Measurements from ENCODE around the gene JMJD1C. TPM values are rescaled to one million over a fixed set of nuclear protein-coding genes. Genes with fewer than 3 reads are reported as not detected.

Gene JMJD1C
- total RNA-seq, 6 experiments from 2014 or later, result 29.6 to 53.3 (median 38.2) TPM

- intact Hi-C loops (cut with DNase I), result no loop called here
- WGBS (ENCODE audit: insufficient coverage, low coverage, low lambda C conversion rate, missing lambda C conversion rate), result 70% methylated on average over 5 of the region's 5 CpGs
- no peak overlapping the region for H3K4me3 ChIP-seq
Measured at GRCh38 chr10:63415640-63416244, 50.0 kb downstream of the JMJD1C start.

DNA sequence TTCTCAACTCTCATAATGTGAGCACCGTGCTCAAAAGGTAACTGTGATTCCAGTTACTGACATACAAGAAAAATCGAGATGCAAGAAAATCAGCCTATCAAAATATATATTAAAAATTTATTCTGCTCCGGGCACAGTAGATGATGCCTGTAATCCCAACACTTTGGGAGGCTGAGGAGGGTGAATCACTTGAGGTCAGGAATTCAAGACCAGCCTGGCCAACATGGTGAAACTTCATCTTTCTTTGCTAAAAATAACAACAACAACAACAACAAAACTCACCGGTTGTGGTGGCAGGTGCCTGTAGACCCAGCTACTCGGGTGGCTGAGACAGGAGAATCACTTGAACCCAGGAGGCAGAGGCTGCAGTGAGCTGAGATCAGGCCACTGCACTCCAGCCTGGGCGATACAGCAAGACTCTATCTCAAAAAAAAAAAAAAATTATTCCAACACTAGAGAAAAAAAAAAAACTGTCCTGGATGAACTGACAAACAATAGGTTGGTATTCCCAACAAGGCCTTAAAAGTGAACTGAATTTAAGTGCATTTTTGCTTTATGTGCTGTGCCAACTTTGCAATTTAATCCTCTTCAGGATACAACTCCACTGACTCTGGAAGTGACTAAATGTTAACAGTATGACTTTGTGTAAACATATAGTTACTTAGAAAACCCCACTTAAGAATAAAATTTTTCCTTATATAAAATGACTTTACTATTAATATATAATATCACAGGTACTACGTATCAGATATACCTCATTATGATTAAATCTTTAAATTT, 51.1 kb downstream of the JMJD1C start:
- Histone ChIP-seq H3K9me3 (no peaks in the 10 kb centered on the region), H3K36me3 (no peaks in the 10 kb centered on the region), H3K27ac (no peak overlapping the region), H3K4me1 (peaks cover 0 to 15% (median 0%) of the 10 kb centered on the region in 4 donors), H3K4me3 (no peak overlapping the region), H3K27me3 (no peaks in the 10 kb centered on the region)
- TF ChIP-seq, protein P1, sequence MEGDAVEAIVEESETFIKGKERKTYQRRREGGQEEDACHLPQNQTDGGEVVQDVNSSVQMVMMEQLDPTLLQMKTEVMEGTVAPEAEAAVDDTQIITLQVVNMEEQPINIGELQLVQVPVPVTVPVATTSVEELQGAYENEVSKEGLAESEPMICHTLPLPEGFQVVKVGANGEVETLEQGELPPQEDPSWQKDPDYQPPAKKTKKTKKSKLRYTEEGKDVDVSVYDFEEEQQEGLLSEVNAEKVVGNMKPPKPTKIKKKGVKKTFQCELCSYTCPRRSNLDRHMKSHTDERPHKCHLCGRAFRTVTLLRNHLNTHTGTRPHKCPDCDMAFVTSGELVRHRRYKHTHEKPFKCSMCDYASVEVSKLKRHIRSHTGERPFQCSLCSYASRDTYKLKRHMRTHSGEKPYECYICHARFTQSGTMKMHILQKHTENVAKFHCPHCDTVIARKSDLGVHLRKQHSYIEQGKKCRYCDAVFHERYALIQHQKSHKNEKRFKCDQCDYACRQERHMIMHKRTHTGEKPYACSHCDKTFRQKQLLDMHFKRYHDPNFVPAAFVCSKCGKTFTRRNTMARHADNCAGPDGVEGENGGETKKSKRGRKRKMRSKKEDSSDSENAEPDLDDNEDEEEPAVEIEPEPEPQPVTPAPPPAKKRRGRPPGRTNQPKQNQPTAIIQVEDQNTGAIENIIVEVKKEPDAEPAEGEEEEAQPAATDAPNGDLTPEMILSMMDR (IDR thresholded peaks at IDR 0.05), result no peak
- TF ChIP-seq POLR2A (IDR thresholded peaks at IDR 0.05), result no peak
- WGBS (ENCODE audit: insufficient coverage, low coverage, low lambda C conversion rate, missing lambda C conversion rate), result 92% methylated on average over 6 of the region's 7 CpGs
- DNase-seq, result no peak
- intact Hi-C loops (cut with DNase I), result no loop called here
- ATAC-seq, result no peak

More at GRCh38 chr10:63415640-63416244, 50.0 kb downstream of the JMJD1C start:
- H3K27ac ChIP-seq, result no peak overlapping the region
- DNase-seq, result no peak
- H3K4me1 ChIP-seq, result peaks cover 0 to 15% (median 0%) of the 10 kb centered on the region in 4 donors
- no peak for TF ChIP-seq POLR2A (IDR thresholded peaks at IDR 0.05)
- TF ChIP-seq, protein P1 (IDR thresholded peaks at IDR 0.05), result no peak
- ATAC-seq, result no peak
- no peaks in the 10 kb centered on the region for H3K27me3 ChIP-seq
- no peaks in the 10 kb centered on the region for H3K9me3 ChIP-seq
- H3K36me3 ChIP-seq, result no peaks in the 10 kb centered on the region

- DNase-seq (no peak), ATAC-seq (no peak)
- H3K4me1 ChIP-seq, result peaks cover 0 to 15% (median 0%) of the 10 kb centered on the region in 4 donors
- TF ChIP-seq POLR2A (IDR thresholded peaks at IDR 0.05), result no peak
- TF ChIP-seq, protein P1 (IDR thresholded peaks at IDR 0.05), result no peak
- H3K27me3 ChIP-seq, result no peaks in the 10 kb centered on the region
- no peaks in the 10 kb centered on the region for H3K36me3 ChIP-seq
- 79% methylated on average over 3 of the region's 3 CpGs for WGBS (ENCODE audit: insufficient coverage, low coverage, low lambda C conversion rate, missing lambda C conversion rate)
- H3K9me3 ChIP-seq, result no peaks in the 10 kb centered on the region
- no peak overlapping the region for H3K27ac ChIP-seq
- no peak overlapping the region for H3K4me3 ChIP-seq
- intact Hi-C loops (cut with DNase I), result no loop called here
Measured at GRCh38 chr10:63413429-63413828, 52.3 kb downstream of the JMJD1C start.

DNA sequence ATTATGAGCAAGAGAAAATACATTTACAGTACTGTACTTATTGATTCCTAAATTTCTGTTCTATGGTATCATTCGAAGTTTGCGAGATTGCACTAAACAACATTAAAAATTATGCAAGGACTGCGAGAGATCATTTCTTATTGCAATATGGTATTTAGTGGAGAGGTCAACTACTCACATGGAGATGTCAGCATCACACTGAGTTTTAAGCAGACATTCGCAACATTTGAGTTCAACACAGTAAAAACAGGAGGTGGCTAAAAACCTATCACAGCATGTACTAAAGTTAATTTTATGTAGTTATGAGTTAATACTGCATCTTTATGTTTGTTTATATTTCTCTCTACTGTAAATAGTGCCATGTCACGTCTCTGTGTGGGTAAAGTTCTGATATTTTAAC, 53.5 kb downstream of the JMJD1C start:
- no peak for TF ChIP-seq POLR2A (IDR thresholded peaks at IDR 0.05)
- TF ChIP-seq, protein P1 (IDR thresholded peaks at IDR 0.05), result no peak
- Histone ChIP-seq H3K4me3 (no peak overlapping the region), H3K9me3 (no peaks in the 10 kb centered on the region), H3K36me3 (no peaks in the 10 kb centered on the region), H3K4me1 (peaks cover 0 to 15% (median 0%) of the 10 kb centered on the region in 4 donors), H3K27me3 (no peaks in the 10 kb centered on the region), H3K27ac (no peak overlapping the region)
- ATAC-seq, result no peak
- intact Hi-C loops (cut with DNase I), result no loop called here
- WGBS (ENCODE audit: insufficient coverage, low coverage, low lambda C conversion rate, missing lambda C conversion rate), result 84% methylated on average over 5 of the region's 5 CpGs
- DNase-seq, result no peak
